NCI-H2227 treated with DMSO at 0.1 percent for 48 hours (cell line): ENCODE measurements around the gene ALDH1L2.
A peak's percentile ranks its signal among the peaks of the same experiment; 100 is the strongest.
"Not testable (repeated sequence)": the region's sequence is repeated elsewhere in the genome, so short reads cannot be mapped to it uniquely, and the experiment has no call there.

Experiments used
- DNase-seq: peaks from one replicate; lab custom pipeline; 2025; lab: John Stamatoyannopoulos, UW

Gene ALDH1L2

DNA sequence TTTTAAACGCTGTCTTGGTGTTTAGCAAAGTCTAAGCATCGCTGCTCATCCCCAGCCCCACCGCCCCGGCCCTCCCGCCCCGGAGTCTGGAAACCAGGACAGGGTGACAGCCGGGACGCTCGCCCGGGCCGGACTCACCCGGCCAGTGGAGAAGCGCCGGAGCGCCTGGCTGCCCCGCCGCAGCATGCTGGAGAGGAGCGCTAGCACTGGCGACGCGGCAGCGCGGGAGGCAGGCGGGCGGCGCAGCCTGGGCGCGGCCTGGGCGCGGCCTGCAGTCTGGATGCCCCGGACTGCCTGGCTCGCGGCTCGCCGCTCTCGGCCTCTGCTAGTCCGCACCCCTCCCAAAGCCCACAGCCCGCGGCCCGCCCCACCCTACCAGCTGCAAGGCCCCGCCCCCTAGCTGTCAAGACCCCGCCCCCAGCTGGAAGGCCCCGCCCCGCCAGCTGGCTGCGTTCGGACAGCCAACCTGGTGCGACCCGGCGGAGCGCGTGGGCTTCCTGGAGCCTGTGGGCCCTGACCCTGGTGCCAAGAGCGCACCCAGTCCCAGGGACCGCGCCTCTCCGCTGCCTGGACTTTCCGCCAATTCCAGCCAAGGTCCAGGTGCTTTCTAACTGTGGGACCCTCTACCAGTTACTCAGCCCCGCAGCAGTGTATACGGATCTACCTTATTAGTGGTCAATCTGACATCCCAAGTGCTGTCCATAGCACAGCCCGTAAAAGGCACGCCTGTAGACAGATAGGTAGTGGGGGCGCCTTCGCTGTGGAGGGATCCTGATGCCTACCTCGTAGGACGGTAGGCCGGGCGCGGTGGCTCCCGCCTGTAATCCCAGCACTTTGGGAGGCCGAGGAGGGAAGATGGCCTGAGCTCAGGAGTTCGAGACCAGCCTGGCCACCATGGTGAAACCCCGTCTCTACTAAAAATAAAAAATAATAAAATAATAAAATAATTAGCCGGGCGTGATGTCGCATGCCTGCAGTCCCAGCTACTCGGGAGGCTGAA, at the start of gene ALDH1L2:
Gene ALDH1L2, minus strand, starts transcription at position 208 of the 1,000 bp plus-strand sequence. Its CDS starts 22 bp downstream, at position 186.
- DNase-seq: peak; percentile 45

DNA sequence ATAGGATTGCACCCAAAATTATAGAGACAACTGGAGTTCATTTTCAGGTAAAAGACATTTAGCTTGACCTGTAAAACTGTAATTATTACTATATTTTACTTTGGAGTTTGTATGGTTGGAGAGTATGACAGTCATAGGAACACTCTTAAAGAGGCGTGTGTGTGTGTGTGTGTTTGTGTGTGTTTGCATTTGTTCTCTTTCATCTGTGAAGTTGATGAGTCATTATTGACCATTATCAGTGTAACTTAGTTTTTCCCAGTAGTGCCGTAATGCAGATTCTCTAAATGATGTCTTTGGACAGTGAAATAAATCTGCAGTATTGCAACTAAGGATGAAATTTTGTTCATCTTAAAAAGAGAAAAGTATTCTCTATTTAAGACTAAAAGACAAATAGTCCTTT, 36.3 kb upstream of the ALDH1L2 start:
- no peak for DNase-seq

DNA sequence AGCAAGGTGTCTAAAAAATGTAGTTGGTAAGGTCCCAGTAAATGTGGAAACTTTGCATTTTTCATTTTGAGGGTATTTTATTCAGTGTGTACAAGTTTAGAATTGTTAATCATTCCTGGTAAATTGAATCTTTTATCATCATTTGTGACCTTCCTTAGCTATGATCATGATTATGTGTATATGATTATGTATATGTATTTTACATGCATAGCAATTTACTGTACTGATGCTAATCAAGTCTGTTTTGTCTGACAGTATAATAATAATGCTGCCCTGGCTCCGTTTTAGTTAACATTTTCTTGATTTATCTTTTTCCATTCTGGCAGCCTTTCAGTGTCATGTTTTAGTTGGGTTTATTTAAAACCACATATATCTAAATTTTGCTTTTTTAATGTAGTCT, 32.7 kb upstream of the ALDH1L2 start:
- DNase-seq: no peak

DNA sequence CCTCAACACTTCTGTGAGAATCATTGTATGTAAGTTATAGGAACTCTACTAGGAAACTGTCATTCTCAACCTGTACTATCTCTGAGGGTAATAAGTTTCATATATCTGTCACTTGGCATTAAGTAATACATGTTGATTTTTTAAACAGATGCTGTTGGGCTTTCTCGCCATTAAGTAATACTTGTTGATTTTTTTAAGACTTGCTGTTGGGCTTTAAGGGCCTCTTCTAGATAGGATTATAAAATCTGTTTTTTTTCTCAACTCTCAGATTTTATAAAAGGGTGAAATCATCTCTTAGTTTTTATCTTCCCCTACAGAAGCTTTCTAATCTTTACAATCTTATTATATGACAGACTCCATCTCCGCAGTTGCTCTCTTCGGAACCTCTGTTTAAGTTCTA, 28.8 kb upstream of the ALDH1L2 start:
- no peak for DNase-seq

DNA sequence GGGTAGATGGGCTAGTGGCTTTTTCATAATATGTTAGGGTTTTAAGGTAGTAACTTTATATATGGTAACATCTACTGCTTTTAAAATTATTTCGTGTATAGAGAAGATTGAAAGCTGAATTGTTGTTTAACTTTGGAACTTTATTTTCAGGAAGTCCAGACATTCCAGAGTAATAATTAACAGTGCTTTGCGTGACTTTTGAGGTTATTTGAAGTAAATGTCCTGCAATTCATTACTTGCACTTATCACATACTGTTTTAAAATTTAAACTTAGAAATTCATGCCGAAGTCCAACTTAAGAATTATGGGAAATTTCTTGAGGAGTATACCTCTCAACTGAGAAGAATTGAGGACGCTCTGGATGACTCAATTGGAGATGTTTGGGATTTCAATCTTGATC, 26.6 kb upstream of the ALDH1L2 start:
- no peak for DNase-seq

DNA sequence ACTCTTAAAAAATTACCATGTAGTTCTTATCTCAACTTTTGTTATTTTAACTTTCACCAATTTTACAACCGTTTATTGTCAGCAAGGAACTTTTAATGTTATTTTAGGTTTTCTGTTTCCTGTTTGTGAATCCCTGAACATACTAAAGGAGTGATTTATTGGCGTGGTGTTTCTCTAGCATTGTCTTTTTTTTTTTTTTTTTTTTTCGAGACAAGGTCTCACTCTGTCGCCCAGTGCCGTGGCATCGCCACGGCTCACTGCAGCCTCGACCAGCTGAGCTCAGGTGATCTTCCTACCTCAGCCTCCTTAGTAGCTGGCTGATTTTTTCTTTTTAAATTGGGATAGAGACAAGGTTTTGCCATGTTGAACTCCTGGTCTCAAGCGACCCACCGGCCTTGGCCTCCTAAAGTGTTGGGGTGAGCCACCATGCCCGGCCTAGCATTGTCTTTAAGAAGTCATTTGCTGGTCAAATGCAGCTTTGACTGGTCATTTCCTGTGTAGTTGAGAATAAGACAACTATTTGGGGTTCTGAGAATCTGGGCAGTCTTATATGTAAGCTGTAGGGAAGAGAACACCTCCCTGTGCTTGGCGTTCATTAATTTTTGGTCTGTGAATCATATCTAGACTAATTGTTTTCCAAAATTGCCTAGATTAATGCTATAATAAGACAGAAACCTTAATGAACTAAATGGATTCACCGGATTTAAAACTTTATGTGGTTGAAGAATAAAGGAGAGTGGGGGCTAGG, 25.4 kb upstream of the ALDH1L2 start:
- no peak for DNase-seq

DNA sequence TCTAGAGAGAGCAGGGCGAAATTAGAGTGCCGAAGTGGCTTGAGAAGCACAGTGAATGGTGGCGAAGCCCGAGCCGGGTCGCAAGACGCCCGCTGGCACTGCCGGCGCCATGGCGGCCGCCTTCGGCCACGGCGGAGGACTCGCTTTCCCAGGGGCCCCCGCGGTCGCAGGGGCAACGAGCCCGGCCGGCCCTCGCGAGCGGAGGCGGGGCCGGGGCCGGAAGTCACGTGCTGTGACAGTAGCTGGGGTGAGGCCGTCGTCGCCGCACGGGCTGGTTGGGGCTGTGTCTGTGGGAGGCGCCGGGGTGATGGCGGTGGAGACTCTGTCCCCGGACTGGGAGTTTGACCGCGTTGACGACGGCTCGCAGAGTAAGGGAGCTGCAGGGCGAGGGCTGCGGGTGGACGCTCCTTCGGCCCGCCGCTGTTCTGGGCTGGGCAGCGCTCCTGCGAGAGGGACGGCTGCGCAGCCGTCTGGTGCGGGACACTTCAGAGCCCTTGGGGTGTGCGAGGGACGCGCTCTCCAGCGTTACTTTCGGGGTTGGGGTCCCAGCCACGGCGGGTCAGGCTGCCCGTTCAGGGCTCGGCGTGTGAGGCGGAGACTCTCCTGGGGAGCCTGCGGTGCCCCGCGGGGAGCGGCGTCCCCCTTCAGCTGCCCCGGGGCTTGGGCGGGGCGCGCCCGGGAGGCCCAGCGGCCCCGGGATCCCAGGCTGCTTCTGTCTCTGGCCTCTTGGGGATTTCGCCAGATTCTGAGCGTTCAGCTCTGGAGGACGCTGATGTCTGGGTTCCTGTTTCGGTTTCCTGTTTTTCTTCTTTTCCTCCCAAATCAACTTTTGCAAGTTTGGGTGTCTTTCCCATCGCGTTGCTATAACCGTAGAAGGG, 23.5 kb upstream of the ALDH1L2 start, which contains the start of gene WASHC4:
Gene WASHC4, plus strand, starts transcription at position 238 of the 878 bp plus-strand sequence. Its CDS starts 70 bp downstream, at position 308.
- DNase-seq: peak; percentile 87

DNA sequence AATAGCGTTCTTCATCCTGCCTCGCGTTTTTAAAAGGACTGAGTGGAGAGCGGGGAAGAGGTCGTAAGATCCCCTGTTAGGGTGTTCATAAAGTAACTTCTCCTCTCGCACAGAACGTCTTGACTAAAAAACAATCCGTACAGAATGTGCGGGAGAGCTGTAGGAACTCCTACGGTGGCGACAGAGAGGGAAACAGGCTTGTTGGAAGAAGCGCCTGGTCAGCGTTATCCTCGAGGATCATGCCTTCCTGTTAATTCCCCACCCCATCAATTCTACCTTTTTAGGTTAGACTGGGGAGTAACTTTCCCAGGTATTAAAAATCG, 22.9 kb upstream of the ALDH1L2 start:
- no peak for DNase-seq

DNA sequence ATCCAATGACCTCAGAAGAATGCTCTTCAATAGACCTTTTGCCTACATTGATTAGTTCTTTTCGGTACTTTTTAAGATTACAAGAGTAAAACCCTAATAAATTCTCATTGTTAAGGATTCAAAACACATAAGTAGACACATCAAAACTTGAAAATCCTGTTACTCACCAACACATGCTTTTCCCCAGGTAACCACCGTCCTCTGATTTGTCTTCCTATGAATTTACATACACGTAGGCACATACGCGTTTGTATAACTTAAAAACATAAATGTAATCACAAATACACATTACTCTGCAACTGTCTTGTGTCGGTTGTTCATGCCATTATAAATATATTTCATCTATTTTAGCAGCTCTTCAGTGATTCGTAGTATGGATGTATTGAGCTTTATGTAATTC, 22.4 kb upstream of the ALDH1L2 start:
- peak; percentile 36 for DNase-seq

DNA sequence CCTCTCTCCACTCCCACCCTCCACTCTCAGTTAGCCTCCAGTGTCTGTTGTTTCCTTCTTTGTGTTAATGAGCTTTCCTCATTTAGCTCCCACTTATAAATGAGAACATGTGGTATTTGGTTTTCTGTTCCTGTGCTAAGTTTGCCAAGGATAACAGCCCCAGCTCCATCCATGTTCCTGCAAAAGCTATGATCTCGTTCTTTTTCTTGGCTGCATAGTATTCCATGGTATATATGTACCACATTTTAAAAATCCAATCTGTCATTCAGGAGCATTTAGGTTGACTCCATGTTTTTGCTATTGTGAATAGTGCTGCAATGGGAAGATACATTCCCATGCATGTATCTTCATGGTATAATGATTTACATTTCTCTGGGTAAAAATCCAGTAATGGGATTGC, 20.5 kb upstream of the ALDH1L2 start:
- DNase-seq: no peak

DNA sequence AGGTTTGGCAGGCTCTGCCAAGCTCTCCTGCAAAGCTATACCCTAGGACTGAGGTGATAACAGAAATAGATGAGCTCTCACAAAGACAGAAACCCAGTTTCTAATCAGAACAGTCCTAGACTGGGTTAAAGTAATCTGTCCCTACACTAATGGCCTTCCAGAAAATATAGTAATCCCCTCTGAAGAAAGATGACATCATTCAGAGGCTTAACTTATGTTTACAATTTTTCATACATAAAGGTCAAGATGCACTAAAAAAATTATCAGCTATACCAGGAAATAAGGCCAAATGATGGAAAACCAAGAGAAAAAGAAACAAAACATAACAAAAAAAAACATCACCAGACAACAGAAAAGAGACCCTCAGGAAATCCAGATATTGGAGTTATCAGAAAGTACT, 18.4 kb upstream of the ALDH1L2 start:
- DNase-seq: no peak

DNA sequence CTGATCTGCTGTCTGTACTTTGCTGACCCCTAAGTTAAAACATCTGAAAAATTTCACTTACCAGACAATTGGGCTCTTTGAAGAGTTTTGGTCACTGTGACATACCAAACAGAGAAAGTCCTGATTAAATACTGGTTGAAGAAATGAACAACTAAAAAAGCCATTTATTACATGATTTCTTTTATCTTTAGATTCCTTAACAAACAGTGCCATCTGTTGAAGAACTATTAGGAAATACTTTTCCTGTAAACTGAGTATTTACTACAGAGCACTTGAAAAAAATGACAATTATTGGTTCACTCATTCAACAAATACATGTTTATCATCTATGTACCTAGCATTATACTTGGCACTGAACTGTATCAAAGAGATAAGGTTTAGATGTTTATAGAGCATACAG, 16.7 kb upstream of the ALDH1L2 start:
- no peak for DNase-seq

DNA sequence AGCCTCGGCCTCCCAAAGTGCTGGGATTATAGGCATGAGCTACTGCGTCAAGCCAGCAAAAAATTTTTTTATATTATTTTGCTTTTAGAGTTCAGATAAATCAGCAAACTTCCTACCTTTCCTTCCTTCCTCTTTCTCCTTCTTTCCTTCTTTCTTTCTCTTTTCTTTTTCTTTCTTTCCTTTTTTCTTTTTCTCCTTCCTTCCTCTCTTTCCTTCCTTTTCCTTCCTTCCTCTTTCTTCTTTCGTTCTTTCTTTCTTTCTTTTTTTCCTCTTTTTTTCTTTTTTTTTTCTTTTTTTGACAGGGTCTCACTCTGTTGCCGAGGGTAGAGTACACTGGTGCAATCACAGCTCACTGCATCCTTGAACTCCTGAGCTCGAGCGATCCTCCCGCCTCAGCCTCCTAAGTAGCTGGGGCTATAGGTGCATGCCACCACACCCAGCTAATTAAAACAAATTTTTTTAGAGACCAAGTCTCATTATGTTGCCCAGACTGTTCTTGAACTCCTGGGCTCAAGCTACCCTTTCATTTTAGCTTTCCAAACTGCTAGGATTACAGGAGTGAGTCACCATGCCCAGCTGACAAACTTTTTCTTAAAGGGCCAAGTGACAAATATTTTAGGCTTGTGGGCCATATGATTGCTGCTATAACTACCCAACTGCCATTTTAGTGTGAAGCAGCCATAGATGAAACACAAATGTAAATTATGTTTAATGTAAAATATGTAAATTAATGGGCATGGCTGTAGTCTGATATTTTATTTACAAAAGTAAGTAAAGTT, 16.1 kb upstream of the ALDH1L2 start:
- no peak for DNase-seq

DNA sequence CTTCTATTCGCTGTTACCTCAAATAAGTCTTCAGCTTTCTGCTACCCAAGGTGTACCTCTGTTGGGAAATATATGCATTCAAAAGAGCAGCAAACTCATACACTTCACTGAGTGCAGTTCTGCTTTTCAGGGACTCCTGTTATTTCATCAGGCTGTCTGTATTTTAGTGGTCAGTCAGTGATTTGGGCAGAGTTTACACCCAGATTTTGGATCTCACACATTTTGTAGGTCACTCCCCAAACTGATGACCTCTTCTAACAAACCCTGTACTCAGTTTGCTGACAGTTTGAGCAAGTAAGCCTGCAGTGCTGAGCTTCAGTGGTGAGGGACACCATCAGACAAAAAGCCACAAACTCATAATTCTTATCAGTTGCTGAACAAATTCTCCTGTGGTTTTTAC, 15.1 kb upstream of the ALDH1L2 start:
- DNase-seq: no peak

DNA sequence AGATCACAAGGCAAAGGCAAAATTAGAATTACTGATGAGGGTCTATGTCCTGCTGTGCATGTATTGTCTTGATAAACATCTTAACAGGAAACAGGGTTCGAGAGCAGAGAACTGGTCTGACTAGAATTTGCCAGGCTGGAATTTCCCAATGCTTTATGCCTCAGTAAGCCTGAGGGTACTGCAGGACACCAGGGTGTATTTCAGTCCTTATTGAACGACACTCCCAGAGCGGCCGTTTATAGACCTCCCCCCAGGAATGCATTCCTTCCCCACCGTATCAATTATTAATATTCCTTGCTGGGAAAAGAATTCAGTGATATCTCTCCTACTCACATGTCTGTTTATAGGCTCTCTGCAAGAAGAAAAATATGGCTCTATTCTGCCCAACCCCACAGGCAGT, 11.1 kb upstream of the ALDH1L2 start:
- not testable (repeated sequence) for DNase-seq

DNA sequence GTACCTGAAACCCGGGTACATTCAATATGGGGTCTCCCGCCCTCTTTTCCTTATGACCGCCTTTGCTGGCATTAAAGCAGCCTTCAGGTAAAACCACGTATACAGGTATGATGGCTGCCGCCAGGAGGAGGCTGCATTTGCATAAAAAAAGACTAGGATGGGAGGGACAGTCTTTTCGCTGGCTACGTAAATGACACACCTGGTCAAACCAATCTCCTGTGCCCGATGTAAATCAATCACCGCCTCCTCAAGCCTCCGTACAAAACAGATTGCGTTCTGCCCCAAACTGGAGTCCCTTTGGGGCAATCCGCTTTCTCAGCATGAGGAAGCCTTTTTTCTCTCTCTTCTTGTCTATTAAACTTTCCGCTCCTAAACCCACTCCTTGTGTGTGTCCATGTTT, 8.1 kb upstream of the ALDH1L2 start:
- DNase-seq: peak; percentile 38

DNA sequence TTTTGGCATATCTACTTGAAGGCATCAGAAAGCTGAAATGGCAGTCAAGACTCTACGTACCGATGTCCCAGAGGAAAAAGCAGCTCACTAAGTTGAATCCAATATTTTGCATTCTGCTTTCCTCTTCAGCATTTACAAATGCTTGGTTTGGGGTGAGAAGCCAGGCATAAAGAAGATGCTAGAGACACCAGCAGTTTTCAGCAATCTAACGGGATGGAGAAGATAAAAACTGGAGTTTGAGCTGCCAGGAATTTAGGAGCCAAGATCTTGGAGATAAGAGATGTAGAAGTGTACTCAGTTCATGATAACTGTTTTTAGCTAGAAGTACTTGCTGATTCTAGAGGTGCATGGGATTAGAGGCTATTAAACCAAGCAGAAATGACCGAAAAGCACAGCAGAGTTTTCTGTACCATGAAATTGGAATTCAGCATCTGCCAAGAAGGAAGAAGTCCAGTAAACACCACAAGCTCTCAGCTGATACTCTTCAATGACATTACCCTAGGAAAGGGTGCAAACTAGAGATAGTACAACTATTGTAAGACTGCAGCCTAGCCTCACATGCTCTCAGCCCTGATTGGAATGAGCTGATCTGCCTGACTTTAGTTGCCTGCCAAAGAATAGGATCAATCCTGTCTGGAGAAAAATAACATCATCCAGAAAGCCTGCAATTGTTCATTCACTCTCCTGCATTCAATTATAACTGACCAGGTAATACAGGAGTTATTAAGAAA, 7.4 kb upstream of the ALDH1L2 start:
- no peak for DNase-seq

DNA sequence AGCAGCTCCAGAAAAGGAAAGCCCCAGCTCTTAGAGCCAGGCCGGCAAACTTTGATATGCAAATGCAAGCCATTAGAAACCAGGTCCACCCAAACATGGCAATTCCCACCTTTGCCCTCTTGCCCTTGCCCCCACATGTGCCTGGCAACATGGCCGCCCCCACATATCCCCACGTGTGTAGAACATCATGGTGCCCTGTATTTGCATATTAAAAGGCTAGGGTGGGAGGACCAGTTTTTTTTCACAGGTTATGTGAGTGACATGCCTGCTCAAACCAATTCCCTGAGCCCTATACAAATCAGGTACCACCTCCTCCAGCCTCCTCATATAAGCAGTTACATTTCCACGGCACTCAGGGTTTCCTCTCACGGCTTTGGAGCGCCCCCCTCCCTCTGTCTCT, 6.1 kb upstream of the ALDH1L2 start:
- DNase-seq: no peak

DNA sequence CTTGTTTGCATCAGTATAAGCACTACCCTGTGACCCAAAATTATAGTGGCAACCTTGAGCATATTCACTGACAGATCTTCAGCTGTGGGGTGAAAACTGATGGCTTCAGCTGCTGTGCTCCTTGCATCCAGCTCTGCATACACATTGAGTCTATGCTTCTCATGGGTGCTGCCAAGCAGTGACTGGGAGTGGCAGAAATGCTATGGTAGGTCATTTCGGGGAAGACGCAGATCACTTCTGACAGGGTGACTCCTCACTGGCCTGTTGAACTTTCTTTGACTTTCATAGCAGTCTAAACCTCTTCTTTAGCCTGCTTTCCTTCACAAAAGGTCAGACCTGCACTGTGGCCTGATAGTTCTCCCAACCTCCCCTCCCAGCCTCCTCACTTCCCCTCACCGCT, 5.6 kb upstream of the ALDH1L2 start:
- DNase-seq: no peak

DNA sequence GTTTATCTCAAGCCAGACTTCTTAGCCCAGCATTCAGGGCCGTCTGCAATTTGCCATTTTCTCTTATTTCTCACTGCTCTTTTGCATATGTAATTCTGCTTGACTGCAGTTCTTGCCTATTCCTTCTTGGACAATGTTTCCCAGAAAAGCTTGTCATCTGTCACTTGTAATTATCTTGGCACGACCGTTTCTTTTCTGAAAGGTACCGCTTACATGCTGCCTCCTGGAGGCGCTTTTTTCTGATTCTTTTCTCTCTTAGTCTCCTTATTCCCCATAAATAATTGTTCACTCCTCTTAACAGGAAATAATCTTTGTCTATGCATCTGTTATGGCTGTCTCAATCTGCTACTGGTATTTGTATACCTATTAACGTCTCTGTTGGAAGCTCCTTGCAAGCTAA, 1.2 kb upstream of the ALDH1L2 start:
- DNase-seq: no peak
